ENCODE data around the gene SLC25A12.
A peak's percentile ranks its signal among the peaks of the same experiment; 100 is the strongest.
"Not testable (repeated sequence)": the region's sequence is repeated elsewhere in the genome, so short reads cannot be mapped to it uniquely, and the experiment has no call there.

SLC25A12 gene, protein sequence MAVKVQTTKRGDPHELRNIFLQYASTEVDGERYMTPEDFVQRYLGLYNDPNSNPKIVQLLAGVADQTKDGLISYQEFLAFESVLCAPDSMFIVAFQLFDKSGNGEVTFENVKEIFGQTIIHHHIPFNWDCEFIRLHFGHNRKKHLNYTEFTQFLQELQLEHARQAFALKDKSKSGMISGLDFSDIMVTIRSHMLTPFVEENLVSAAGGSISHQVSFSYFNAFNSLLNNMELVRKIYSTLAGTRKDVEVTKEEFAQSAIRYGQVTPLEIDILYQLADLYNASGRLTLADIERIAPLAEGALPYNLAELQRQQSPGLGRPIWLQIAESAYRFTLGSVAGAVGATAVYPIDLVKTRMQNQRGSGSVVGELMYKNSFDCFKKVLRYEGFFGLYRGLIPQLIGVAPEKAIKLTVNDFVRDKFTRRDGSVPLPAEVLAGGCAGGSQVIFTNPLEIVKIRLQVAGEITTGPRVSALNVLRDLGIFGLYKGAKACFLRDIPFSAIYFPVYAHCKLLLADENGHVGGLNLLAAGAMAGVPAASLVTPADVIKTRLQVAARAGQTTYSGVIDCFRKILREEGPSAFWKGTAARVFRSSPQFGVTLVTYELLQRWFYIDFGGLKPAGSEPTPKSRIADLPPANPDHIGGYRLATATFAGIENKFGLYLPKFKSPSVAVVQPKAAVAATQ

DNA sequence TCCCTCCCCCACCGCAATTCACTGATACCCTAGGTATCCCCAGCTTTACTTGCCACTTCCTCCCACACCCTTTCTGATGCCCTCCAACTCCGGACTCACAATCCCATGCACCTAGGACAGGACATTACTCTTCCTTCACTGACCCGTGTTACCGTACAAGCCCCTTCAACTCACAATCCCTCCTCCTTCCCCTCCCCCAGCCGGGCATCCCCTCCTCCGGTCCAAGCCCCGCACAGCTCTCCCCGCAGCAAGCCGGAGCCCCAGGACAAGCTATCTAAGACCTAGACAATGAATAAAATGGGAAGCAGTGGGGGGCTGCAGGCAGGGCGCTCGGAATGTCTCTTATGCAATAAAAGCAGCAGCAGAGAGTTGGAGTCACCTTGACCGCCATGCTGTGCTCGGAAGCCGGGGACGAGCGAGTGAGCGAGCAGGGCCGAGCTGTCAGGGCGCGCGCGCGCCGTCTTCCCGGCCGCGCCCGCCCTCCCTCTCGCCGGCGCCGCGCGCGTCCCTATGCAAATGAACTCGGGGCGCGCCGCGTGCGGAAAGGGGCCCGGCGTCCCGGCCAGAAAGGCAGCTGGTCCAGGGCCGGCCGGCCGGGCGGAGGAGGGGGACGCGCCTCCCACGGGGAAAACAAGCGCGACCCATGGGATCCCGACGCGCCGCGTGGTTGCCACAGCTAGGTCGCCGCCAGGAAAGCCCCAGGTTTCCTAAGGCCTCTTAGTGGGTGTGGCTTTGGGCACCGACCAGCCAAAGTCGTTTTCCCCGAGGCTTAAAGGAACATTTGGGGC, at the start of gene SLC25A12:
Gene SLC25A12 (minus strand): TSS at position 421 of the 788 bp plus-strand sequence. CDS start 30 bp downstream, at position 391.
- peak; percentile 98 for DNase-seq (ENCODE audit: low spot score)

DNA sequence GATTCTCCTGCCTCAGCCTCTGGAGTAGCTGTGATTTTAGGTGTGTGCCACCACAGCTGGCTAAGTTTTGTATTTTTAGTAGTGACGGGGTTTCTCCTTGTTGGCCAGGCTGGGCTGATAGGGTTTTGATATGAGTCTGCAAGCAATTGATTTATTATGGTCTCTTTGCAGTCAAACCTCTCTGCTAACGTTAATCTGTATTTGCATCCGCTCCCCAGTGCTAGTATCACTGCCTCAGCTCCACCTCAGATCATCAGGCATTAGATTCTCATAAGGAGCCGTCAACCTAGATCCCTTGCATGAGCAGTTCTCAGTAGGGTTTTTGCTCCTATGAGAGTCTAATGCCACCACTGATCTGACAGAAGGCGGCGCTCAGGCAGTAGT, 47.3 kb upstream of the SLC25A12 start:
- no peak for DNase-seq (ENCODE audit: low spot score)

DNA sequence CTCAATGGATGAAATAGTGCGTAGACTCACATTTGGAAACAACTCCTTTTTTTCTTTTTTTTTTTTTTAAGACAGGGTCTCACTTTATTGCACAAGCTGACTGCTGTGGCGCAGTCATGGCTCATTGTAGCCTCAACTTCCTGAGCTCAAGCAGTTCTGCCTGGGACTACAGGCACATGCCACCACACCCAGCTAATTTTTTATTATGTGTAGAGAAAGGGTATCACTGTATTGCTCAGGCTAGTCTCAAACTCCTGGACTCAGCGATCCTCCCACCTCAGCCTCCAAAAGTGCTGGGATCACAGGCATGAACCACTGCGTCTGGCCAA, 45.7 kb upstream of the SLC25A12 start:
- no peak for DNase-seq (ENCODE audit: low spot score)

DNA sequence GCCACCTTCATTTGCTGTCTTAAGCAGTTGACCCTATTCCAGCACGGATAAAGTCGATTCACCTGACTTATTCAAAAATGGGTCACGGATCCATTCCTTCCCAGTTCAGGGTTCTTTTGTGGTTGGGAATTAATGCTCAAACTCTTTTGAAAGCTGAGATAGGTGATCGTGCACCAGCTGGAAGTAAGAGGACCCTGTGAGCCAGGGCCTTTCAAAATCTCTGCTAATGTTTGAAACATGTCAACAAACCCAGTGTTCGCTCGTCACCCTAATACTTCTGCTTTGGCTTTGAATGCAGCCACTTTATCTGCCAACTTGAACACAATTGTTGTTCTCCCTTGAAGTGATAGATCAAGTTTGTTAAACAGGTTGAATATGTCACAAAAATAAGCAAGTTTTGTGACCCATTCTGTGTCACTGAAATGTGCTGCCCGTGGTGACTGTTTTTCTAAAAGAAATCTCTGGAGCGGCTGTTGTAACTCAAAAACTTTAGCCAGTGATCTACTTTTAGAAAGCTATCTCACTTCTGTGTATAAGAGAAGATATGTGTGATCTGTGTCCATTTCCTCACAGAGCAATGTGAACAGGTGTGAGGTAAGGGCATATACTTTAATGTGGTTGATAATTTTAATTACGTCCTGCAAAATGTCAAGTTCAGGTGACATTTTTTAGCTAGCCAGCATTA, 45.2 kb upstream of the SLC25A12 start:
- no peak for DNase-seq (ENCODE audit: low spot score)

DNA sequence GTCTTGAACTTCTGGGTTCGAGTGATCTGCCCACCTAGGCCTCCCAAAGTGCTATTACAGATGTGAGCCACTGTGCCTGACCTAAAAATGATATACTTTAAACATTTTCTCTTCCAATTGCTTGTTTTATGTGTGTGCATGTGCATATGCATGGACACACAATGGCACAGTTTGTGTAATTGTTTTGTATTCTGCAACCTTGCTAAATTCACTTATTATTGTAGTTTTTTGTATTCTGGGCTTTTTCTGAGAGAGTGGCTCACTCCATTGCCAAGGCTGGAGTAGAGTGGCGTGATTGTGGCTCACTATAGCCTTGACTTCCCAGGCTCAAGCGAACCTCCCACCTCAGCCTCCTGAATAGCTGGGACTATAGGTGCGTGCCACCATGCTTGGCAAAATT, 36.3 kb upstream of the SLC25A12 start:
- DNase-seq (ENCODE audit: low spot score): no peak

DNA sequence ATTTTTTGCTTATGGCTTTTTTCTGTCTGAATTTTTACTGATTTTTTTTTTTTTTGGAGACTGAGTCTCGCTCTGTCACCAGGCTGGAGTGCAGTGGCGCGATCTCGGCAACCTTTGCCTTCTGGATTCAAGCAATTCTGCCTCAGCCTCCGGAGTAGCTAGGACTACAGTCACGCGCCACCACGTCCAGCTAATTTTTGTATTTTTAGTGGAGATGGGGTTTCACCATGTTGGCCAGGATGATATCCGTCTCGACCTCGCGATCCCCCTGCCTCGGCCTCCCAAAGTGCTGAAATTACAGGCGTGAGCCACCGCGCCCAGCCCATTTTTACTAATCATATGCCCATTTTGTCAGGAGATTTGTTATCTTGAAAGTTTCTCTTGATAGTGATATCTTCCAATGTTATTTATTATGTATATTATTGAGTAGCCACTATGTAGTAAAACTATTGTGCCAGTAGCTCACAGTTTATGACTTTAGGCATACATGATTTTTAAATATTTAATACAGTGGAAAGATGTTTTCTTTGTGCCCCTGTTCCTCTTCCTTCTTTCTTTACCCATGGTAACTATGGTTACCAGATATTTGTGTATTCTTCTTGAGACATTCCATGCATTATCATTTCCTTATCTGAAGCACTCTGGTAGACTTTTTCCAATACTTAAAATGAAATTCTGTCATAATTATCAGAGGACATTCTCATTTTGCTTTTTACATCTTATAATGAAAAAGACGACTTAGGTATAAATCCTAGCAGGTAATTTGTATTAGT, 30.3 kb upstream of the SLC25A12 start:
- DNase-seq (ENCODE audit: low spot score): no peak

DNA sequence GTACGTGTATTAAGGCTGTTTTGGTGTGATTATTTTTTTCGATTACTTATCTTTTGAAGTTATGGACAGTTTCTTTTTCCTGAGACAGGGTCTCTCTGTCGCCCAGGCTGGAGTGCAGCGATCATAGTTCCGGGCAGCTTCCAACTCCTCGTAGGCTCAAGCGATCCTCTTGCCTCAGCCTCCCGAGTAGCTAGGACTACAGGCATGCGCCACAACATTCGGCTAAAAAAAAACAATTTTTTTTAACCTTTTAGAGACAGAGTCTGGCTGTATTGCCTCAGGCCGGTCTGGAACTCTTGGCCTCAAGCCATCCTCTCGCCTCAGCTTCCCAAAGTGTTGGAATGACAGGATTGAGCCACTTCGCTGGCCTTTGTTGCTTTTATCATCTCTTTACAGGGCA, 29.2 kb upstream of the SLC25A12 start:
- DNase-seq (ENCODE audit: low spot score): no peak

DNA sequence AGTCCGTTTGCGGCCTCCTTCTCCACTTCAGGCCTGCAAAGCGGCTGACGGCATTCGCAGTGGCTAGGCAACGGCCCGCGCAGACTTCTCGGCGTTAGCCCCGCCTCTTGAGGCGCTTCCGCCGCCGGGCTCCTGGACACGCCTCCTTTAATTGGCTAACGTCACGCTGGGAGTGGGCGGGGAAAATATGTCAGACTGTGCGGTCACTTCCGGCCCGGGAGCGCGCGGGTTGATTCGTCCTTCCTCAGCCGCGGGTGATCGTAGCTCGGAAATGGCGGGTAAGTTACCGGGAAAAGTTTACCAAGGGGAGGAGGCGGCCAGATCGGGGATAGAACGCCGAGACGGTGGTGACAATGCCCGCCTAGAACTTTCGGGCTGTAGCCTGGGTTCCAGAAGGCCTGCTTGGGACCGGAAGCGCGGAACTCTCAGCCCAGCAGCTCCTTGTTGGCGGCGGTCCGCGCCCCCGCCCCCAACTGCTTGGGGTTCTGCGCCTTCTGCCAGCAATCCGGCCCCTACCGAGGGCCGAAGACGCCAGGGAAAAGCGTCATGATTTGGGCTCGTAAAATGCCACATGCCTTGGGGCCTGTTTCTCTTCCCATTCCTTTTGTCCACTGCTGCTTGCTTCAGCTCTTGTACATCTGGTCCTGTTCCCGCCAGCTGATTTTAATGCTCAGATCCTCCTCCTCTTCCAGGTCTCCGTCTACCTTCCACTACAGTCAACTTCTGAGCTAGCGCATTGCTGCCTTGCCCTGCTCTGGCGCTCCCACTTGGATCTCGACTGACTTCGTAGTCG, 28.4 kb upstream of the SLC25A12 start, which contains the start of gene HAT1:
Gene HAT1 (plus strand): TSS at position 232 of the 793 bp plus-strand sequence. CDS start 40 bp downstream, at position 272.
- DNase-seq (ENCODE audit: low spot score): peak; percentile 100

DNA sequence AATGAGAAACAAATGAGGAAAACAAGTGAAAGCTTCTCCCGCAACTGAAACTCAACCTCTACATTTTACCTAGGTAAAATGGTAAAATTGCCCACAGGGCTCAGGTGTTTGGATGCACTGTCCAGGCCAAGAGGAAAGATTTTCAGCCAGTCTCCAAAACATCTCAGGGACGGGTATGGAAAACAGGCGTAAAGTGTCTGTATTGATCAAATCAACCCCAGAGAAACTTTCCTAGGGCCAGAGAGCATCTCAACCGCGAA, 27.9 kb upstream of the SLC25A12 start:
- DNase-seq (ENCODE audit: low spot score): no peak

DNA sequence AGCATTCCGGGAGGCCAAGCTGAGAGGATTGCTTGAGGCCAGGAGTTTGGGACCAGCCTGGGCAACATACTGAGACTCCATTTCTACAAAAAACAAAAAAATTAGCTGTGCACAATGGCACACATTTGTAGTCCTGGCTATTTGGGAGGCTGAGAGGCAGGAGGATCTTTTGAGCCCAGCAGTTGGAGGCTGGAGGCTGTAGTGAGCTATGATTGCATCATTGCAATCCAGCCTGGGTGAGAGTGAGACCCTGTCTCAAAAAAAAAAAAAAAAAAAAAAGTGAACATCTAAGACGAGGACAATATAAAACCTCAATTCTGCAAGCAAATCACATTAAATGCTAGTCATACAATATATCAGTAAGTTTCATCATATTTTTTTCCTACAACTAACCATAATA, 25.4 kb upstream of the SLC25A12 start:
- DNase-seq (ENCODE audit: low spot score): no peak

DNA sequence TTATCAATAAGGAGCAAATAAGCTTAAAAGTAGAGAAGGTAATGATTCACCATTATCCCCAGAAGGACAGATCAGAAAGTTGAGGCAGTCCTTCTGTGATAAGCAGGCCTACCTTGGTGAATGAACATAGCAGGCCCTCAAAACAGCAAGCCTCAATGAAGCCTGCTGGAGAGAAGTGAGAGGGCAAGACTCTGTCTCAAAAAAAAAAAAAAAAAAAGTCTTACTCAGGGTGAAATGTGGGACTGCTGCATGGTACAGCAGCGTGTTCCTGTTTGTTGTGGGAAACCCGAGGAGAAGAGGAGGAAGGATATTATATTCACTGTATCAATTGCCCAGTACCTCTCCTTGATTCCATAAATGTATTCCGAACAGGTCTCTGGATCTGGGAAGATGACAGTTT, 19.5 kb upstream of the SLC25A12 start:
- no peak for DNase-seq (ENCODE audit: low spot score)

DNA sequence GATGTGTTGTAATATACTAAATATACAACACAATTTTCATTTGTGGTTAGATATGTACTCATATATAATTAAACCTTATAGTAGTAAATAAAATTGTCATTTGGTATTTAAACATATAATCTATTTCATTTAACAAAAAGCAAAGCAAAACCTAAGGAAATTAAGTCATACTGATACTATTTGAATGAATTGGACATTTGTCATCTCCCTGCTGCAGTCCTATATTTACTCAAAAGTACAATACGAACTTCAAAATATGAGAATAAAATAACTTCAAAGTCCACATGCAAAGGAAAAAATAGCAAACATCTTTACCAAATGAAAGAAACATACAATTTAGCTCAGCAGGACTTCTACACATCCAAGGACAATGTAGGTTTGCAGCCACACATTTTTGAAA, 16.4 kb upstream of the SLC25A12 start:
- no peak for DNase-seq (ENCODE audit: low spot score)

DNA sequence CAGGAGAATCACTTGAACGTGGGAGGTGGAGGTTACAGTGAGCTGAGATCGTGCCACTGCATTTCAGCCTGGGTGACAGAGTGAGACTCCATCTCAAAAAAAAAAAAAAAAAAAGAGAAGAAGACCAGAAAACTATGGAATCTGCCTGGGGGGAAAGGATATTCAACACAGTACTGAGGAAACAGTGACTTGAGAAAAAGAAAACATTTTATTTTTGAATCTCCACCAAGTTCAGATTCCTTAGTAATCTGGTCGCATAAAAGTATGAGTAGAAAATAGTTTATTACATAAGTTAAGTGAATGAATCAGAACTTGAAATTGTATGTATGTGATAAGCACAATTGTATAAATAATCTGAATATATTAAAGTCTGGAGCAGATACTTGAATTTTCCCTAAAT, 15.2 kb upstream of the SLC25A12 start:
- no peak for DNase-seq (ENCODE audit: low spot score)

DNA sequence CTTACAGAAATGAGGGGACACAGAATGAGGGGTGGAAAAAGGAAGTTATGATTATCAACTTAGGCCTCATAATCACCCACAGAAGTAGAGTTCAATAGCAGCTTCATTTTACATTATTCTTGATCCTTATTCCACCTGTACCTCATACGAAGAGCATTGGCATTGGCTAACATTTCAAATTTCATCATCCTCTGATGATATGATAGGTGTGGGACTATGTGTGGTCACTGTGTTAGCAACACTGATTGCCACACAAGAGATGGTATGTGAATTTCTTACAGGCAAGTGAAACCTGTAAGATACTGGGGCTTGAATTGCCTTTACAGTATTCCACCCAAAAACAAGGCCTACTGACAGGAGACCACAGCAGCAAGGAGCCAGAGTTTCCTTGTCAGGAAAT, 14.2 kb upstream of the SLC25A12 start:
- DNase-seq (ENCODE audit: low spot score): no peak

DNA sequence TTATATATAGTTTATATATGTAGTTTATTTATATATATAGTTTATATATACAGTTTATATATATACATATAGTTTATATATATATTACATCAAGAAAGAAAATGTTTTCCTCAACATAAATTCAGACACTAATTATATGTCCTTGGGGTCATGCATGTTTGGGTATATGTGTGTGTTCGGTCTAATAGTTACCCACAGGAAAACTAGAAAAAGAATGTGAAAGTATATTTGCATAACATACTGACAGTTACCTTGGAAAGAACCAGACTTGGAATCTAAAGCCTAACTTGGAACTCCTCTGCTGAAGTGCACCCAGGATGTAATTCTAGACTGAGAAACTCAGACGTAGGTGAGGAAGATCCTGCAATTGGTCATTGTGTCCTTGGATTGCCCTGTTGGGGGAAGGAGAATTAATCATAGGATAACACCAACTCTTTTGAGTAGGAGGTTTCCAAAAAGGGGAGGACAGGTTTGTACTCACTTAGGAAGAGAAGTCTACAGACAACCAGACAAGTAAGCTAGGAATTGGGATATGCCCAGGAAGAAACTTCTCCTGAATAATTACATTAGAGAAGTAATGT, 8.9 kb upstream of the SLC25A12 start:
- no peak for DNase-seq (ENCODE audit: low spot score)

DNA sequence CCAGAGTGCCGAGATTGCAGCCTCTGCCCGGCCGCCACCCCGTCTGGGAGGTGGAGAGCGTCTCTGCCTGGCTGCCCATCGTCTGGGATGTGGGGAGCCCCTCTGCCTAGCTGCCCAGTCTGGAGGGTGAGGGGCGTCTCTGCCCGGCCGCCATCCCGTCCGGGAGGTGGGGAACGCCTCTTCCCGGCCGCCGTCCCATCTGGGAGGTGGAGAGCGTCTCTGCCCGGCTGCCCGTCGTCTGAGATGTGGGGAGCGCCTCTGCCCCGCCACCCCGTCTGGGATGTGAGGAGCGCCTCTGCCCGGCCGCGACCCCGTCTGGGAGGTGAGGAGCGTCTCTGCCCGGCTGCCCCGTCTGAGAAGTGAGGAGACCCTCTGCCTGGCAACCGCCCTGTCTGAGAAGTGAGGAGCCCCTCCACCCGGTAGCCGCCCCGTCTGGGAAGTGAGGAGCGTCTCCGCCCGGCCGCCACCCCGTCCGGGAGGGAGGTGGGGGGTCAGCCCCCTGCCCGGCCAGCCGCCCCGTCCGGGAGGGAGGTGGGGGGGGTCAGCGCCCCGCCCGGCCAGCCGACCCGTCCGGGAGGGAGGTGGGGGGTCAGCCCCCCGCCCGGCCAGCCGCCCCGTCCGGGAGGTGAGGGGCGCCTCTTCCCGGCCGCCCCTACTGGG, 5.7 kb upstream of the SLC25A12 start:
- not testable (repeated sequence) for DNase-seq (ENCODE audit: low spot score)

DNA sequence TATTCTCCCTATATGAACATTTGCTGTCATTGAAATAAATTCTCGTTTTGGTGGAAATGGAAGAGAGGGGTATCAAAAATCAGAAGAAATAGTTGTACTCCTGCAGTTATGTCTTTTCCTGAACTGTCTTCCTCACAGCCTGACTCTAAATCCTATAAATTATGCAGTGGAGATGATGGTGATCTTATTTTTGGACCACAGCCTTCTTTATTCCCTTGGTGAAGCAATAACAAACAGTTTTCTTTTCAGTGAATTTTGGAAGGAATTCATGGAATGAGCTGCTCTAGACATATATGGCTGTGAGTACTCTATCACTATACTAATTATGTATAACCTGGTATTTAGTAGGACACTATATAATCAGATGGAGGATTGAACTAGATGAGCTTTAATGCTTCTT, 1.7 kb upstream of the SLC25A12 start:
- DNase-seq (ENCODE audit: low spot score): no peak

DNA sequence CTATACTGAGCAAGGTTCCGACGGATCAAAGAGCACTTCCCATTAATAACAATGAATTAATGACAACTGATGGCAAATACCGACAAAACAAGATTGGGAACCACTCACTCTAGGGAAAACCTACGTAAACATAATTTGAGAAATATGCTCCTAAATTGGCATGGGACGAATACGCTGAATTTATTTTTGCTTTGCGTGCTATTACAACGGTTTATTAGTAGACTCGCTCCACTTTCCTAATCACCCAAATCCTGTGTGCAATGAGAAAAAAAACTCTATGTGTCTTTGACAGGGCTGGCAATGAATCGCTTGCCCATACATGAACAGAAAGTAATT, 536 bp upstream of the SLC25A12 start:
- DNase-seq (ENCODE audit: low spot score): no peak

DNA sequence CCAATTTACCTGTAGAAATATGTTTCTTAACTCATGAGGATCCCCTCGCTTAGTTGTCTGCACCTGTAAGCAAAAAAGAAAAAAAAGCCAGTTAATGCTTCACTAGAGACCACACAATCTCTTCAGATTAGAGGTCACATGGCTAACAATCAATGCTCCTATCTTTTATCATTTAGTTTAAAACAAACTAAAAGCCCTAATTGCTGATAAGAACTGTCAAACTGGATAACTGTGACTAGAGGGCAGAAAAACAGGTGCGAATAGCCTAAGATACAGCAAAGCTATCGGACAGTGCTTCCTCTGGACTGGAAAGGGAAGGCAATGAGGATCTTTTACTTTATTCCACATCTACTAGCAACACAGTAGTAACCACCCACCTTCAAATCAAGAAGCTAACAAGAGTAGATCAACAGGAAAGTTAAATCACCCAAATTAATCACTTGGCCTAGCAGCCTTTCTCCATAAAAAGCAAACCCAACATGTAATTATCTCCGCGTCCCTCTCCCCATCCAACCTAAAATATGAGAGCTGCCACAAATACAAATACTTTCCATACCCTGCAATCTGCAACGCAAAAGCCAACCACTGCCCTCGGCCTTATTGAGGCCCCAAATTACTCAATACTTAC, 734 bp downstream of the SLC25A12 start:
- no peak for DNase-seq (ENCODE audit: low spot score)

DNA sequence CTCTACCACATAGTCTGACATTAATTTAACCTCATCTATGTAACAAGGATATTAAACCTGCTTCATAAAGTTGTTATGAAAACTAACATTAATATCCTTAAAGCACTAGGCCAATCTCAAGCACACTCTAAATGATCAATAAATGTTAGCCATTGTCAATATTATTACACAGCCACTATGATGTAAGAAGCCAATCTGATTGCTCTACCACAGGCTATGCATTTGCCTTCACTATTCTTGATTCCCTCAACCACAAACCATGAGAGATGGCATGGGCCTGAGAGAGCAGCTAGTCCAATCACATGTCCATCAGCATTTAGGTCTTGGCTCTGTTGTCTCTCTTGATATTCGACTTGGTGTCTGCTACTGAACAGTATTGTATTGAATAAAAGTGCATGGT, 4.2 kb downstream of the SLC25A12 start:
- no peak for DNase-seq (ENCODE audit: low spot score)

All from iPS-NIHi11 (cell line).